ENCODE results near the gene THSD8.

DNA sequence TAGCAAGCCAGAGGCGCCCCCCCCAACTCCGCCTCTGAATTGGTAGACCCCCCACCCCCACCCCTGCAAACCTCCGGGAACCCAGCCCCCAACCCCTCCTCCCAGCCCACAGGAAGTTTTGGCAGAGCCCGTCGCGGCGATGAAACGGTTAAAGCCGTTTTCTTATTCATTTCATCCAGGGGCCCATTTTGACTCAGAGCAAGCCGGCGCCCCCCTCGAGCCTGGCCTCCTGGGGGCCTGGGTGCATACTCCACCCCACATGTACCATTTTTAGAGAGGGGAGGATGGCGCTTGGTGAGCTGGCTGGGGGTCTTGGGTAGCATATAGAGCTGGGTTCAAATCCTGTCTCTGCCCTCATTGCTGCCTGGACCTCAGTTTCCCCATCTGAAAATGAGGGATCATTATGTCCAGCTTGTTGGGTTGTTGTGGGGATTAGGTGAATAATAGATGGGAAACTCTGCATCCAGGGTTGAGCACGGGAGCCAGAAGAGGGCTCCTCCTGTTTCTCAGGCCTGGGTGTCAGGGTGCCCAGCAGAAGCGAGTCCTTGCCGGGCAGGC is 18.5 kb upstream of the THSD8 start:
- no peak for TF ChIP-seq EP300 (IDR thresholded peaks at IDR 0.05)
- TF ChIP-seq, protein P1, sequence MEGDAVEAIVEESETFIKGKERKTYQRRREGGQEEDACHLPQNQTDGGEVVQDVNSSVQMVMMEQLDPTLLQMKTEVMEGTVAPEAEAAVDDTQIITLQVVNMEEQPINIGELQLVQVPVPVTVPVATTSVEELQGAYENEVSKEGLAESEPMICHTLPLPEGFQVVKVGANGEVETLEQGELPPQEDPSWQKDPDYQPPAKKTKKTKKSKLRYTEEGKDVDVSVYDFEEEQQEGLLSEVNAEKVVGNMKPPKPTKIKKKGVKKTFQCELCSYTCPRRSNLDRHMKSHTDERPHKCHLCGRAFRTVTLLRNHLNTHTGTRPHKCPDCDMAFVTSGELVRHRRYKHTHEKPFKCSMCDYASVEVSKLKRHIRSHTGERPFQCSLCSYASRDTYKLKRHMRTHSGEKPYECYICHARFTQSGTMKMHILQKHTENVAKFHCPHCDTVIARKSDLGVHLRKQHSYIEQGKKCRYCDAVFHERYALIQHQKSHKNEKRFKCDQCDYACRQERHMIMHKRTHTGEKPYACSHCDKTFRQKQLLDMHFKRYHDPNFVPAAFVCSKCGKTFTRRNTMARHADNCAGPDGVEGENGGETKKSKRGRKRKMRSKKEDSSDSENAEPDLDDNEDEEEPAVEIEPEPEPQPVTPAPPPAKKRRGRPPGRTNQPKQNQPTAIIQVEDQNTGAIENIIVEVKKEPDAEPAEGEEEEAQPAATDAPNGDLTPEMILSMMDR (IDR thresholded peaks at IDR 0.05), result no peak
- TF ChIP-seq POLR2AphosphoS5 (IDR thresholded peaks at IDR 0.05), result no peak
